ENCODE data around the gene PCDHGA12.

PCDHGA12 gene

DNA sequence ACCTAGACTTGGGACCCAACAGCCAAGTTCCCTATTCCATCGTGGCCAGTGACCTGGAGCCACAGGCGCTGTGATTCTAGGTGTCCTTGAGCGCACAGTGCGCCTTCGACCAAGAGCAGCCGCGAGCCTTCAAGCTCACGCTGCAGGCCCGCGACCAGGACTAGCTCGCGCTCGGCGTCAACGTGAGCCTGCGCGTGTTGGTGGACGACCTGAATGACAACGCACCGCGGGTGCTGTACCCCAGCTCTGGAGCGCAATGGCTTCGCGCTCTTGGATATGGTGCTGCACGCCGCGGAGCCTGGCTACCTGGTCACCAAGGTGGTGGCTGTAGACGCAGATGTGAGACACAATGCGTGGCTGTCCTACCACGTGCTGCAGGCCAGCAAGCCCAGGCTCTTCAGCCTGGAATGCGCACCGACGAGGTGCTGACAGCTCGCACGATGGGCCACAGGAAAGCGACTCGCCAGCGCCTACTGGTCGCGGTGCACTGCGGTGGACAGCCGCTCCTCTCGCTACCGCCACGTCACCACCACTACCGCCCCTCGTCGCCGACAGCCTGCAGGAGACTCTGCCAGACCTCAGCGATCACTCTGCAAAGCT is 11.4 kb downstream of the PCDHGA12 start:
- no peak for DNase-seq

DNA sequence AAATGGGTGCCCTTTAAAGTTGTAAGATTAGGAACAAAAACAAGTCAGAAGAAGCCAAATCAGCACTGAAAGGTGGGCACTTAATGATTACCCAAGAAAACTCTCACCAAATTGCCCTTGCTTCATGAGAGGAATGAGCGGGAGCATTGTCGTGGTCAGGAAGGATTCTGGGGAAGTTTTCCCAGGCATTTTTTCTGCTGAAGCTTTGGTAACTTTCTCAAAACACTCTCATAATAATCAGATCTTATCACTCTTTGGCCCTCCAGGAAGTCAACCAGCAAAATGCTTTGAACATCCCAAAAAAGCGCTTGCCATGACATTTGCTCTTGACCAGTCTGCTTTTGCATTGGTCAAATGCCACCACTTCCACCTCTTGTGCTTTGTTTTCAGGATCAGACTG is 35.0 kb downstream of the PCDHGA12 start:
- no peak for DNase-seq

DNA sequence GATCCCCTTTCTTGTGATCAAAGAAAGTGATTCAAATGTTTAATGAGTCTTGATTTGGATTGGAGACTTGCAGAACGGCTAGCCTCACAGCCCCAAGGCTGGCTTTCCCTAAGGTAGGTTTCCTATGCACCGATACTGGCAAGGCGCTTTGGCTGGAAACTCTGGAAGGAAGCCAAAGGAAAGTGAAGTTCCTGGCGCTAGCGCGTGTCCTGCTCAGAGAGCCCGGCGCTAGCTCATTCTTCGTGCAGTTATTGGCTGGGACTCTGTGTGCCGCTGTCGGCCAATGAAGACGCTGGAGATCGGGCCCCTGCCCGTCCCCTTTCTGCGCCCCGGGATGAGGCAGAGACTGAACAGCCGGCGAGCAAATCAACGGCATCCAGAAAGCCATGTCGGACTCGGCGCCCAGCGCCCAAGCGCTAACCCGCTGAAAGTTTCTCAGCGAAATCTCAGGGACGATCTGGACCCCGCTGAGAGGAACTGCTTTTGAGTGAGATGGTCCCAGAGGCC is 45.4 kb downstream of the PCDHGA12 start, which contains the start of gene PCDHGC3:
PCDHGC3 (plus strand) TSS at position 342 of the 507 bp plus-strand sequence; CDS start at position 493, 151 bp downstream.
- DNase-seq, result peak; percentile 64

DNA sequence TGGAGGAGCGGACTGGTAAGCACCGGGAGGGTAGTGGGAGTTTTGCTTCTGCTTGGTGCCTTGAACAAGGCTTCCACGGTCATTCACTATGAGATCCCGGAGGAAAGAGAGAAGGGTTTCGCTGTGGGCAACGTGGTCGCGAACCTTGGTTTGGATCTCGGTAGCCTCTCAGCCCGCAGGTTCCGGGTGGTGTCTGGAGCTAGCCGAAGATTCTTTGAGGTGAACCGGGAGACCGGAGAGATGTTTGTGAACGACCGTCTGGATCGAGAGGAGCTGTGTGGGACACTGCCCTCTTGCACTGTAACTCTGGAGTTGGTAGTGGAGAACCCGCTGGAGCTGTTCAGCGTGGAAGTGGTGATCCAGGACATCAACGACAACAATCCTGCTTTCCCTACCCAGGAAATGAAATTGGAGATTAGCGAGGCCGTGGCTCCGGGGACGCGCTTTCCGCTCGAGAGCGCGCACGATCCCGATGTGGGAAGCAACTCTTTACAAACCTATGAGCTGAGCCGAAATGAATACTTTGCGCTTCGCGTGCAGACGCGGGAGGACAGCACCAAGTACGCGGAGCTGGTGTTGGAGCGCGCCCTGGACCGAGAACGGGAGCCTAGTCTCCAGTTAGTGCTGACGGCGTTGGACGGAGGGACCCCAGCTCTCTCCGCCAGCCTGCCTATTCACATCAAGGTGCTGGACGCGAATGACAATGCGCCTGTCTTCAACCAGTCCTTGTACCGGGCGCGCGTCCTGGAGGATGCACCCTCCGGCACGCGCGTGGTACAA is 46.0 kb downstream of the PCDHGA12 start:
- DNase-seq, result peak; percentile 8

DNA sequence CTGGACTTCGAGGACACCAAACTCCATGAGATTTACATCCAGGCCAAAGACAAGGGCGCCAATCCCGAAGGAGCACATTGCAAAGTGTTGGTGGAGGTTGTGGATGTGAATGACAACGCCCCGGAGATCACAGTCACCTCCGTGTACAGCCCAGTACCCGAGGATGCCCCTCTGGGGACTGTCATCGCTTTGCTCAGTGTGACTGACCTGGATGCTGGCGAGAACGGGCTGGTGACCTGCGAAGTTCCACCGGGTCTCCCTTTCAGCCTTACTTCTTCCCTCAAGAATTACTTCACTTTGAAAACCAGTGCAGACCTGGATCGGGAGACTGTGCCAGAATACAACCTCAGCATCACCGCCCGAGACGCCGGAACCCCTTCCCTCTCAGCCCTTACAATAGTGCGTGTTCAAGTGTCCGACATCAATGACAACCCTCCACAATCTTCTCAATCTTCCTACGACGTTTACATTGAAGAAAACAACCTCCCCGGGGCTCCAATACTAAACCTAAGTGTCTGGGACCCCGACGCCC is 46.8 kb downstream of the PCDHGA12 start:
- DNase-seq, result no peak

DNA sequence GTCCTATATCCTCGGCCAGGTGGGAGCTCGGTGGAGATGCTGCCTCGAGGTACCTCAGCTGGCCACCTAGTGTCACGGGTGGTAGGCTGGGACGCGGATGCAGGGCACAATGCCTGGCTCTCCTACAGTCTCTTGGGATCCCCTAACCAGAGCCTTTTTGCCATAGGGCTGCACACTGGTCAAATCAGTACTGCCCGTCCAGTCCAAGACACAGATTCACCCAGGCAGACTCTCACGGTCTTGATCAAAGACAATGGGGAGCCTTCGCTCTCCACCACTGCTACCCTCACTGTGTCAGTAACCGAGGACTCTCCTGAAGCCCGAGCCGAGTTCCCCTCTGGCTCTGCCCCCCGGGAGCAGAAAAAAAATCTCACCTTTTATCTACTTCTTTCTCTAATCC is 47.5 kb downstream of the PCDHGA12 start:
- DNase-seq, result no peak

DNA sequence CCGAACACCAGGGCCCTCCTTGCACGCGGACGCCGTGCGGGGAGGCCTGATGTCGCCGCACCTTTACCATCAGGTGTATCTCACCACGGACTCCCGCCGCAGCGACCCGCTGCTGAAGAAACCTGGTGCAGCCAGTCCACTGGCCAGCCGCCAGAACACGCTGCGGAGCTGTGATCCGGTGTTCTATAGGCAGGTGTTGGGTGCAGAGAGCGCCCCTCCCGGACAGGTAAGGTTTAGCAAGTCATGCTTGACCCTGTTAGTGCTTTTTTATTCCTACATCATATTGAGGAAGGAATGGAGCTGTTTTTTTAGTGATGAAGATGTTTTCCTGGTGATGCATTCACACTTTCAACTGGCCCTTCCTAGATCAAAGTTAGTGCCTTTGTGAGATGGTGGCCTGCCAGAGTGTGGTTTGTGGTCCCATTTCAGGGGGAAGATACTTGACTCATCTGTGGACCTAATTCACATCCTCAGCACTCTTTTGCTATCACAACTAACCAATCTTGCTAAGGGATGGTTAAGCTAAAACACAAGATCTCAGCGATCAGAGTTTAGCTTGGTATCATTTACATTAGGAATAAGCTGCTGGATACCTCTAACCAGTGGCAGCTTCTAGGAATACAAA is 48.1 kb downstream of the PCDHGA12 start:
- no peak for DNase-seq

DNA sequence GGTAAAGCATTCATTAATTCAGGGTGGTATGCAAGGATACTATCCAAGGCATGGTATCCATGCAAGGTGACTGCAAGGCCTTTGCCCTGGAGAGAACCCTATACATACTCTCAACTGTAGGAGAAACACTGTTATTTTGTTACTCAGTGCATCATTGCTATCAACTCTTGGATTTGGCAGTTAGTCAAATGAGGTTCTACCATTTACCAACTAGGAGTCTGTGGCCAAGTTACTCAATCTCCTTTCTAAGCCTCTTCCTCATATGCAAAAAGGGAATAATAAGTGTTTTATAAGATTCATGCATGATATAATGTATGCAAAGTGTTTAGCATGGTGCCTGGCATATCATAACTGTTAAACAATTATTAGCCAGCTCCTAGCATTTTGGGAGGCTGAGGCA is 49.5 kb downstream of the PCDHGA12 start:
- DNase-seq, result no peak

Data from T1000 (cell line).